H9 (cell line): Measurements from ENCODE around the gene UPF2. TPM values are rescaled to one million over a fixed set of nuclear protein-coding genes. Genes with fewer than 3 reads are reported as not detected.

ENCODE experiments used
- DNase-seq: peaks from one replicate; pipeline ENCODE4 v3.0.0-alpha.2; 2017
- H2AFZ ChIP-seq: one replicate; pipeline ENCODE4 v1.6.1; 2013; ENCODE audit warnings: mild to moderate bottlenecking, low read length, control low read depth, moderate library complexity
- H2AK5ac ChIP-seq: 2 replicates; pipeline ENCODE4 v1.6.1; 2013; ENCODE audit warnings: low read length, control low read depth, mixed read lengths; ENCODE audit not compliant: insufficient read length
- H2BK120ac ChIP-seq: one replicate; pipeline ENCODE4 v1.6.1; 2013; ENCODE audit warnings: low read depth, mild to moderate bottlenecking, low read length, control low read depth, inconsistent platforms; ENCODE audit not compliant: poor library complexity, severe bottlenecking
- H2BK12ac ChIP-seq: 2 replicates; pipeline ENCODE4 v1.6.1; 2013; ENCODE audit warnings: low read length, control low read depth, mixed read lengths, low read depth; ENCODE audit not compliant: insufficient read length
- H2BK15ac ChIP-seq: 2 replicates; pipeline ENCODE4 v1.6.1; 2013; ENCODE audit warnings: low read depth, low read length, control low read depth
- H2BK20ac ChIP-seq: one replicate; pipeline ENCODE4 v1.6.1; 2013; ENCODE audit warnings: low read depth, mild to moderate bottlenecking, low read length, control low read depth, inconsistent platforms; ENCODE audit not compliant: poor library complexity, severe bottlenecking
- H2BK5ac ChIP-seq: 2 replicates; pipeline ENCODE4 v1.6.1; 2013; ENCODE audit warnings: low read length, control low read depth, mixed read lengths; ENCODE audit not compliant: insufficient read length
- H3K14ac ChIP-seq: 2 replicates; pipeline ENCODE4 v1.6.1; 2013; ENCODE audit warnings: low read length, control low read depth; ENCODE audit not compliant: insufficient read depth
- H3K18ac ChIP-seq: 2 replicates; pipeline ENCODE4 v1.6.1; 2013; ENCODE audit warnings: low read depth, mild to moderate bottlenecking, mixed read lengths, low read length, control low read depth; ENCODE audit not compliant: insufficient read length
- H3K23ac ChIP-seq: 2 replicates; pipeline ENCODE4 v1.6.1; 2013; ENCODE audit warnings: low read length, control low read depth, mixed read lengths, low read depth; ENCODE audit not compliant: insufficient read length
- H3K23me2 ChIP-seq: 2 replicates; pipeline ENCODE4 v1.6.1; 2013; ENCODE audit warnings: low read depth, mild to moderate bottlenecking, mixed read lengths, low read length, control low read depth; ENCODE audit not compliant: insufficient read length, poor library complexity, severe bottlenecking
- H3K27ac ChIP-seq: 2 replicates; pipeline ENCODE4 v1.5.1; 2013; ENCODE audit warnings: low read length, control low read depth, mixed read lengths, low read depth; ENCODE audit not compliant: insufficient read length
- H3K27me3 ChIP-seq: 2 replicates; pipeline ENCODE4 v1.6.1; 2013; ENCODE audit warnings: low read length, control low read depth, inconsistent platforms; ENCODE audit not compliant: insufficient read depth
- H3K4ac ChIP-seq: 2 replicates; pipeline ENCODE4 v1.6.1; 2013; ENCODE audit warnings: low read depth, mild to moderate bottlenecking, control low read depth, inconsistent platforms, low read length, moderate library complexity
- H3K4me1 ChIP-seq: 2 replicates; pipeline ENCODE4 v1.6.1; 2013; ENCODE audit warnings: low read length, control low read depth, inconsistent platforms; ENCODE audit not compliant: insufficient read depth
- H3K4me2 ChIP-seq: 2 replicates; pipeline ENCODE4 v1.6.1; 2013; ENCODE audit warnings: low read length, control low read depth, mixed read lengths; ENCODE audit not compliant: insufficient read length, insufficient read depth
- H3K56ac ChIP-seq: 2 replicates; pipeline ENCODE4 v1.6.1; 2013; ENCODE audit warnings: low read depth, mild to moderate bottlenecking, mixed read lengths, low read length, control low read depth; ENCODE audit not compliant: insufficient read length
- H3K79me1 ChIP-seq: 2 replicates; pipeline ENCODE4 v1.6.1; 2013; ENCODE audit warnings: low read depth, mild to moderate bottlenecking, moderate library complexity, low read length, control low read depth, inconsistent platforms; ENCODE audit not compliant: insufficient read depth, poor library complexity, severe bottlenecking
- H3K79me2 ChIP-seq: 2 replicates; pipeline ENCODE4 v1.6.1; 2013; ENCODE audit warnings: low read length, control low read depth, inconsistent platforms; ENCODE audit not compliant: insufficient read depth
- H3K9ac ChIP-seq: 2 replicates; pipeline ENCODE4 v1.6.1; 2013; ENCODE audit warnings: low read length, control low read depth, mixed read lengths; ENCODE audit not compliant: insufficient read length; ENCODE audit errors: extremely low read depth
- H3K9me3 ChIP-seq: one replicate; pipeline ENCODE4 v1.6.1; 2013; ENCODE audit warnings: low read depth, low read length, inconsistent platforms; ENCODE audit not compliant: control insufficient read depth
- H3T11ph ChIP-seq: one replicate; pipeline ENCODE4 v1.6.1; 2013; ENCODE audit warnings: mild to moderate bottlenecking, low read length, control low read depth, inconsistent platforms
- H4K20me1 ChIP-seq: one replicate; pipeline ENCODE4 v1.6.1; 2013; ENCODE audit not compliant: control insufficient read depth, insufficient read length, insufficient read depth
- H4K5ac ChIP-seq: 2 replicates; pipeline ENCODE4 v1.6.1; 2013; ENCODE audit warnings: low read depth, mild to moderate bottlenecking, mixed read lengths, low read length, control low read depth; ENCODE audit not compliant: insufficient read length
- H4K8ac ChIP-seq: replicated peaks from 2 replicates; pipeline ENCODE4 v1.6.1; 2013; ENCODE audit warnings: low read length, control low read depth, mixed read lengths, low read depth; ENCODE audit not compliant: insufficient read length
- H4K91ac ChIP-seq: 2 replicates; pipeline ENCODE4 v1.6.1; 2013; ENCODE audit warnings: low read depth, mild to moderate bottlenecking, moderate library complexity, mixed read lengths, low read length, control low read depth; ENCODE audit not compliant: insufficient read length
- H3K27ac Mint-ChIP-seq, 3 experiments: 2 replicates in 2 of 3; 3 replicates in 1 of 3; pipeline ENCODE4 v1.8.0; 2020 to 2021; ENCODE audit warnings: mixed read lengths in 3 of 3, mild to moderate bottlenecking in 1 of 3, moderate library complexity in 1 of 3
- H3K27me3 Mint-ChIP-seq: 2 replicates; pipeline ENCODE4 v1.8.0; 2021; ENCODE audit warnings: low read depth, mild to moderate bottlenecking, moderate library complexity, mixed read lengths
- H3K36me3 Mint-ChIP-seq, 3 experiments: 2 replicates in 2 of 3; 3 replicates in 1 of 3; pipeline ENCODE4 v1.8.0; 2020 to 2021; ENCODE audit warnings: low read depth in 3 of 3, mixed read lengths in 3 of 3; ENCODE audit not compliant: insufficient read depth in 1 of 3
- H3K4me1 Mint-ChIP-seq, 2 experiments: 2 replicates each; pipeline ENCODE4 v1.8.0; 2020; ENCODE audit warnings: mixed read lengths in 2 of 2
- H3K4me3 Mint-ChIP-seq, 2 experiments: 2 replicates in 1 of 2; 3 replicates in 1 of 2; pipeline ENCODE4 v1.8.0; 2020 to 2021; ENCODE audit warnings: mild to moderate bottlenecking in 2 of 2, mixed read lengths in 2 of 2, moderate library complexity in 1 of 2
- H3K9me3 Mint-ChIP-seq, 2 experiments: 2 replicates in 1 of 2; 3 replicates in 1 of 2; pipeline ENCODE4 v1.8.0; 2020; ENCODE audit warnings: mild to moderate bottlenecking in 2 of 2, mixed read lengths in 2 of 2, moderate library complexity in 1 of 2
- CTCF ChIP-seq: fragments of 200-600 bp; sonication (generic); conservative IDR thresholded peaks from 3 replicates; pipeline ENCODE4 v1.8.0; 2021; ENCODE audit warnings: antibody characterized with exemption, mild to moderate bottlenecking
- WGBS: extraction: QIAGEN DNeasy Blood & Tissue Kit; methylation state at CpG from one replicate; pipeline ENCODE4 v1.1.7; 2013; ENCODE audit warnings: missing lambda C conversion rate, low lambda C conversion rate, mixed read lengths; ENCODE audit not compliant: insufficient read length; ENCODE audit errors: extremely low coverage; 5-methylcytosine and 5-hydroxymethylcytosine counted together
- total RNA-seq: library from RNA; stranded (reverse); gene quantifications from 2 replicates; pipeline ENCODE4 v1.2.1, GENCODE V29; 2021

Gene UPF2
- total RNA-seq, 1 experiment from 2014 or later = 34.1 TPM

GRCh38 chr10:12036073-12036655, 6.4 kb downstream of the UPF2 start:
- Histone ChIP-seq H3K79me2 (peaks cover 9% of the 10 kb centered on the region; the same call in 1 of the 2 replicates), H3K18ac (no peak overlapping the region), H3K27me3 (no peaks in the 10 kb centered on the region), H4K5ac (no peak overlapping the region), H3K9ac (no peak overlapping the region), H3K14ac (no peak overlapping the region), H3T11ph (no peak overlapping the region), H3K79me1 (peaks cover 5% of the 10 kb centered on the region), H3K4me2 (no peak overlapping the region), H2BK12ac (no peak overlapping the region), H3K56ac (no peak overlapping the region), H2BK120ac (no peak overlapping the region), H2AK5ac (no peak overlapping the region), H2BK15ac (no peak overlapping the region), H3K4me1 (no peaks in the 10 kb centered on the region), H2AFZ (no peak overlapping the region), H2BK20ac (no peak overlapping the region), H3K9me3 (no peaks in the 10 kb centered on the region), H4K91ac (no peak overlapping the region), H3K4ac (no peak overlapping the region), H3K23ac (no peak overlapping the region), H4K20me1 (no peaks in the 10 kb centered on the region), H2BK5ac (no peak overlapping the region), H3K27ac (no peak overlapping the region), H3K23me2 (no peaks in the 10 kb centered on the region), H4K8ac (no peak overlapping the region)
- TF ChIP-seq CTCF = no peak
- no peak overlapping the region for H3K4me3 Mint-ChIP-seq
- no peak for DNase-seq
- no CpG with 5 or more reads among the region's 3 CpGs for WGBS
- no peaks in the 10 kb centered on the region for H3K9me3 Mint-ChIP-seq
- no peak overlapping the region for H3K27ac Mint-ChIP-seq
- H3K36me3 Mint-ChIP-seq = peaks cover 12 to 41% (median 29%) of the 10 kb centered on the region in 3 experiments; a peak in 6 of 7 replicates
- H3K27me3 Mint-ChIP-seq = no peaks in the 10 kb centered on the region
- peaks cover 8 to 10% of the 10 kb centered on the region in 2 experiments for H3K4me1 Mint-ChIP-seq
